COLO668 (cell line): ENCODE results near the gene CIP2A.
"Not testable (repeated sequence)": the region's sequence is repeated elsewhere in the genome, so short reads cannot be mapped to it uniquely, and the experiment has no call there.

Source experiments
- DNase-seq: peaks from one replicate; lab custom pipeline; 2025; ENCODE audit not compliant: unreplicated experiment; lab: John Stamatoyannopoulos, UW

CIP2A gene

DNA sequence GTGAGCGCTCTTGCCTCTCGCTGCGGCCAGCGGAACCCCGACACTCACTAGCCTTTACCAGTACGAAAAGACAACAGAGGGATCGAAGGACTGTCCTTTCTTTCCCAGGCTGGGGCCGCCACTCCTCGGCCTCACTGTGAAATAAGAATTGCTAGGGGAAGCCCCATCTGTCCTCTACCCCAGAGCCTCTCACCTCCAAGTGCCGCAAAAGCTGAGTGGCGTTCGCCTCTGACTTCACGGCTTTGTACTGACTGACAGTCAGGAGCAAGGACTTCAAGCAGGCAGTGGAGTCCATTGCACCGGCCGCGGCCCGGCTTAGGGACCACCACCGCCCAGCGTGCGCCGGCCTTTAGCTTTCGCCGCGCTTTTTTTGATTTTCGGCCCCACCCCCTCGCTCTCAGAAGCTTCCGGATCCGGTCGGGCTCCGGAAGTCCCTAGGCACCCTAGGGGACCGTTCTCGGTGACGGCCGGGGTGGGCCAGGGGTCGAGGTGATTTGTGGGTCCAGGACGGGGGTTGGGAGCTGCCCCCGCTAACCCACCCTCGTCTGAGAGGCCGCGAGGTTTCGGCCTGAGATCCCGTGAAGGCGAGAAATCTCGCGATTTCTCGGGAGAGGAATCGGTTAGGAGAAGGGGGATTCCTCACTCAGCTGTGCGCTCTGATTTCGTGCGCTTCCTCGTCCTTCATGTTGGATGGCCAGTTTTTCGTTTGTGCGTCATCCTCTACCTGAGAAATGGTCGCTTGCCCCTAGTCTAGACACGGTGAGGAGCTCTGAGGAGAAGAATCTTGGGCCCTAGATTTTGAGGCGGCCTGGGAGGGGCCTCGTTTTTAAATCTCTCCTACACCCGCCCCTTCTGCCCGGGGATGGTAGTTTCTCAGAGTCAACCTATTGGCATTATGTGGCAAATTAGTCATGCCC is at the start of gene CIP2A, which contains the start of gene DZIP3:
CIP2A (minus strand) TSS at position 358 of the 917 bp plus-strand sequence; CDS start at position 295, 63 bp downstream.
DZIP3 (plus strand) TSS at position 642 of the 917 bp plus-strand sequence. CDS start 15,685 bp downstream, outside the sequence.
- DNase-seq, result peak; percentile 80

GRCh38 chr3:108629974-108630373 is 40.7 kb upstream of the CIP2A start:
- DNase-seq, result no peak

DNA sequence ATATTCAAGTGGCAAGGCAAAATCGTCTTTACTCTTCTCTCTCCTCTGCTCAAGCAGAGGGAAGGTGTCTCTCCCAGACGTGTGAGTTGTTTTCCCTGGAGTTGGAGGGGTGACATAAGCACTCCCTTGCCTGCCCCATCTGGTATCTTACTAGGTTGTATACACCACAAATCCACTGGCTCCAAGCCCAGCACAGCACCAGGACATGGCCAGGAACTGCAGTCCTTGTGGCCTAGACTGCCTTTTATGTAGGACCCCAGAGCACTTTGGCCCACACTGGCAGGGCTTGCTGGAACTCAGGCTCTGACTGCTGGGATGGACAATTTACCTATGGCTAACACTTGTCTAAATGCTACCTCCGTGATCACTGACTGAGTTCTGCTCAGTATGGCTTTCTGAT is 34.3 kb upstream of the CIP2A start:
- no peak for DNase-seq

- no peak for DNase-seq
These were observed 31.0 kb upstream of the CIP2A start for GRCh38 chr3:108620250-108620649.

GRCh38 chr3:108616090-108616489 is 26.9 kb upstream of the CIP2A start:
- not testable (repeated sequence) for DNase-seq

- DNase-seq, result no peak
These were observed 21.4 kb upstream of the CIP2A start for GRCh38 chr3:108610651-108611050.

- no peak for DNase-seq
These were observed 19.5 kb upstream of the CIP2A start for GRCh38 chr3:108608750-108609149.

DNA sequence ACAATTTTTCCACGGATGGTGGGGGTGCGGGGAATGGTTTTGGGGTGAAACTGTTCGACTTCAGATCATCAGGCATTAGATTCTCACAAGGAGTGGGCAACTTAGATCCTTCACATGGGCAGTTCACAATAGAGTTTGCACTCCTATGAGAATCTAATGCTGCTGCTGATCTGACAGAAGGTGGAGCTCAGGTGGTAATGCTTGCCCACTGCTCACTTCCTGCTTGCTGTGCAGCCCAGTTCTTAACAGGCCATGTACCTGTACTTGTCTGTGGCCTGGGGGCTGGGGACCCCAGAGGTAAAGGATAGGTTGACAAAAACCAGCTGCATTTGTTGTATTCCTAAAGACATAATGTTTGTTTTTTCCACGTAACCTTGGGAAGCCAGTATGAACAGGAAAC is 16.3 kb upstream of the CIP2A start:
- DNase-seq, result no peak

- no peak for DNase-seq
These were observed 15.8 kb upstream of the CIP2A start for GRCh38 chr3:108605028-108605427.

DNA sequence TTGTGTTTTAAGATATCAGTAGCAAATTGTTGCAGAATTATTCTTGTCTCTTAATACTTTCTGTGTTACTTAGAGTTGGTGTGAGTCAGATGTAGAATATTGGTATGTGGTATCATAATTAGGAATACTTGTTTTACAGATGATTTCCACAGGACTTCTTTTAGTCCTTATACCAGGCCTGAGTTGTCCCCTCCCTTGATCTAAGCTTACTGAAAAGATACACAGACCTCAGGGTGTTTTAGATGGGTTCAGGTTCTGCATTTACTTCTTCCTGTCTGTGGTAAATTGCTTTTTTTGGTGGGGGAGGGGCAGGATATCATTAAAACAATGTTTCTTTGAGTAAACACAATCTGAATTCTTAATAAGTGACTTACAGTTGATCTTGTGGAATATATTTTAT is 14.5 kb upstream of the CIP2A start:
- no peak for DNase-seq

DNA sequence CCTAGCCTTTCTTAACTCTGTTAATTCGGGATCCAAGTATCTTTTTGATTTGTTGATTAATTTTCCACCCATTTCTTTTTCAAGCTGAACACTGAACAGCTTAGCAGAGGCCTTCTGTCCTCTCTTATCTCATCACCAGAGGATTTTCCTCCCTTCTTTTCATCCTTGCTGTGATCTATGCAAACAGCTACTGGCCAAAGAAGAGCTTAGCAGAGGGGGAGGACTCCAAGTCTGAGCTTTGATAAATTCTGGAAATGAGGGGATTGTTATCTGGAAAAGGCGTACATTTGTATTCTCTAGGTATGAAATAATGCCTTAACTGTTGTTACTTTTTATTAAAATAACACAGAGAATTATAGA is 13.7 kb upstream of the CIP2A start:
- DNase-seq, result no peak

DNA sequence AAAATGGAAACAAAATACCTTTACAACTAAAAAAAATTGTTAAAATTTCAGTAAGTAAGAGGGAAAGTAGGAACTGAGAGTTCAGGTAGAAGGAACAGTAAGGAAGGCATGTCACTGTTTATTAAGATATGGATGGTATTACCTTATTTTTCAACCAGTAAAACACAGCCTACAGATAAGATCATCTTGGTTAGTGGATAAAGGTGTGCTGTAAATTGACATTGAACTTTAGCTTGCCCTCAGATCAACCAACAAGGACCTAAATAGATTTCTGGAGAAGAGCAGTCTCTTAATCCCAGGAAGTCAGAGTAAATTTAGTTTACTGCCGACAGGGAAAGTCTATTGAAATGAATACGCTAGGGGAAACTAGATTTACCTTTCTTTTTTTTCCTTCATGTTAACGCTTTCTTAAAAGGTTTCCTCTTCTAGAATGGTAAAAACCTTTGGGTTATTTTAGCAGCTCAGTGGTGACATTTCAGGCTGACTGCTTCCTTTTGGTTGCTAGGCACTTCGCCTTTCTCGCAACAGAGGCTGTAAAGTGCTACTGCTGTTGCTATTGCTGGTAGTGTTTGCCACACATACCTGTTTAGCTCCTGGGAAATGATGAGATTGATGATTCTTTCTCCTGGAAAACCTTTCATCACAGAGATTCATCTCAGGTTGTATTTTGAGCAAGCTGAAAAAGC is 13.2 kb upstream of the CIP2A start:
- no peak for DNase-seq

- DNase-seq, result no peak
These were observed 10.6 kb upstream of the CIP2A start for GRCh38 chr3:108599677-108600409.

DNA sequence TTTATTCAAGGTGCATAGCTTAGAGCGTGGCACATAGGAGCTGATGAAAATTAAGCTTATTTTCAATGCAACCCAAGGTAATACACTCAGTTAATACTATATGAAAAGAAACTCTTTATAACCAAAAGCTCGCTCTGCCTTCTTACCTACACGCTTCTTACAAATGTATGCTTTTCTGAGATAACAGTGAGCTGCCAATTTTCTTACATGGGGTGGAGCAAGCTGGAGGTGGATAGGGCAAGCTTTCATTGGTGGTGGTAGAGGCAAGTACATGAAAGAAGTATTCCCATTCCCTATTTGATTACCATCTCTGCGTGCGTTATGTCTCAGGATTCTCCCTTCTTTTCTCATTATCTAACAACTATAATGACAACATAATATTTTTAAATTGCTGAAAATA is 9.1 kb upstream of the CIP2A start:
- DNase-seq, result no peak

GRCh38 chr3:108595321-108595720 is 6.1 kb upstream of the CIP2A start:
- DNase-seq, result no peak

DNA sequence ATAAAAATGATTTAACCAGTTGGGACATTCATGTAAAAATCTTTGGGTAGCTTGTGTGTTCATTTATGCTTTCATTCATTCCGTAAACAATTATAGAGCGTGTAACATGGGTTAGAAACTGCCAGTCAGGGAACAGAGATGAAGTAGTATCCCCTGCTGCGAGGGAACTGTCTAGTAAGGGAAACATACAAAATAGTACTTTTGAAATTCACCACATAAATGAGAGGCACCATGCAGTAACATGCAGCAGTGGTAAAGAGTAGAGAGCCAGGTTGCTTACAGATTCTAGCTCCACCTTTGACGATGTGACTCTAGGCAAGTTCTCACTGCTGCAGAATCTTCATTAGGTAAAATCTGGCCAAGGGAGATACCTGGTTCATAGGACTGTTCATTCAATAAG is 1.2 kb upstream of the CIP2A start:
- DNase-seq, result no peak

- no peak for DNase-seq
These were observed 723 bp upstream of the CIP2A start for GRCh38 chr3:108589998-108590323.

DNA sequence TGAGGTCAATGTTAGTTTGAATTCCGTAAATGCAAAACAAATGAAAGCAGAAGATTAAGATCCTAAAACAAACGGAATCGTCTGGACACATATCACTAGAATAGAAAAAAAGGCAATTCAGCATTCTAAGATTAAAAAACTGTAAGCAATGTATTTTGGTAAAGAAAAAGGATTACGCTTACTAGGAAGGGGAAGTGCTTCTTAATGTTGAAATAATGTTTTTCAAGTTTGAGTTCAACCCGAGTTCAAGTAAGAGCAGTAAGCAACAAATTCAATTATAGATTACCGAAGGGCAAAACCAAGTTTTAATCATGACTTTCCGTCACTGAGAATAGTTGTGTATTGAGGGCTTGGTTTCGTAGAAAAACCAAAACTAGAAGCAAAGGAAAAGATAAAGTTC is 637 bp downstream of the CIP2A start:
- no peak for DNase-seq

DNA sequence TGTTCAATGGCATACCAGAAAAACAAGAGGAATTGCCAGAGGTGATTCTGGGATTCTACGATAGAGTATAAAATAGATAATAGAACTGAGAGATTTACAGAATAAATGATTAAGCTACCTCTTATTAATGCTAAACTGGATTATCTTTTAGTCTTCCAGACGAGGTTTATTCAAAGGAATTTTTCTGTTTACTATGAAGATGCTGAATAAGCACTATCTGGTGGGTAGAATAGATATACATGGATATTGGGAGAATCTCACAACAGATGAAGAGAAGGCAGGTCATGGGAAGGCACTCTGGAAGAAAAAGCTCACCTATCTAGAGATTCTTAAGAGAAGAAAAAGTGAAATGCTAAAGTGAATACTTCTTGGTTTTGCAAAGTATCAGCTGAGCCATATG is 11.2 kb downstream of the CIP2A start:
- DNase-seq, result no peak

DNA sequence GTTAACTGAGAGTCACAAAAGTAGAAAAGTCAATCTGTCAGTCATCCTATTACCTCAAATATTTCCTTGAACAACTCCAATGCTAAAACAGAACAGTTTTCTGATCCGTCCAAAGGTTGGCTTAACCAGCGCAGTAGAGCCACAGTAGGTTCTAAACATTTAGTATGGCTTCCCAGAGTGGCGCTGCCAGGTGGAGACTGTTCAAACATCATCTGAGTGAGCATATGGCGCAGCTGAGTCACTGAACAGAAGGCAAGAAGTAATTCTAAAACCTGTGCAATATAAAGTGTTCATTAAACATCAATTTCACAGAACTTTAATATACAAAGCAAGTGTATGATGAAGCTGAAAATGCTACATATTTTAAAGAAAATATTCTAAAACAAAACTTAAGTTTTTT is 19.9 kb downstream of the CIP2A start:
- DNase-seq, result no peak

GRCh38 chr3:108566599-108566998 is 22.6 kb downstream of the CIP2A start:
- DNase-seq, result no peak

DNA sequence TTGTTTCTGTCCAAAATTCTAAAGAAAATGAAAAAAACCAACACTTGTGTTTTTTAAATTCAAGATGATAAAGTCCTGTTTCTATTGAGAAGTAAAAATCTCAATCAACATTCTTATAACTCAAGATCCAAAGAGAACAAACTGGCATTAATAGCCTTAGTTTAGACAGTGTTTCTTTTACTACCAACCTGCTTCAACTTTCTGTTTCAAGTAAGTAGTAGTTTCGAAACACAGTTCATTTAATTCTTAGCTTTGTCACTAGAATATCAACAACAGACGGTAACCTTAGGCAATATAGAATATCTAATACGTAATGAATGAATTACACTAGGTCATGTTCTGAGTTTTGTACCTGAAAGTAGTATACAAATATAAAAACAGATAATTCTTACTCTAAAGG is 23.7 kb downstream of the CIP2A start:
- no peak for DNase-seq
